Measurements from ENCODE around the gene CTDP1.

CTDP1 gene

DNA sequence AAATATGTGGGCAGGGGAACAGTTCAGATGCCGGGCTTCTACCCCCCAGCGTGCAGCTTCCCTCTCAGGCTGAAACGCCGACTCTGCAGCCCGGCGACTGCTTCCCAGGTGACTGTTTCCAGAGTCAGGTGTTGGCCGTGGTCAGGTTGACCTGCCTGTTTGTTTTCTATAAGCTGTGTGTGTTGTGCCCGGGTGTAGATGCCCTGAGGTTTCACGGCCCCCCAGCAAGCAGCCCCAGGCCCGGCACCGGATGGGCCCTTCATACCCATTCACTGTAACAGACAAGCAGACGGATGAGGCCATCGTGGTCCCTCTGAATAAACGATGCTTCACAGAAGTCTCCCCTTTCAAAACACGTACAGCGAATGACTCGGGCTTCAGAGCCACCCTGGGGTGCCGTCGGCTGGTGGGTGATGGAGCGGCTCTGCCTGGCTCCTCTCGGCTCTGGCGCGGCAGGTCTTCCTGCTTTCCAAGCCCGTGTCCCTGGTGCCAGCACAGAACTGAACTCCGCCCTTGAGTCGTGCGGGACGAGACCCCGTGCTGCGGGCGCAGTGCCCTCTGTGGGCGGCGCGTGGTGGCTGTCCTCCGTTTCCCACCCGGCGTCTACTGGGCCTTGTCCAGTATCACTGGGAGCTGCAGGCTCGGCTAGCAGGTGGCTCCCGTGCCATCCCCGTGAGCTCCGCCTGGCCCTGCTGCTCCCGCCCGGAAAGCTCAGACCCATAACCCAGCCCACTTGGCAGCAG, 103.1 kb downstream of the CTDP1 start:
- DNase-seq (ENCODE audit: low read depth, low spot score): no peak

DNA sequence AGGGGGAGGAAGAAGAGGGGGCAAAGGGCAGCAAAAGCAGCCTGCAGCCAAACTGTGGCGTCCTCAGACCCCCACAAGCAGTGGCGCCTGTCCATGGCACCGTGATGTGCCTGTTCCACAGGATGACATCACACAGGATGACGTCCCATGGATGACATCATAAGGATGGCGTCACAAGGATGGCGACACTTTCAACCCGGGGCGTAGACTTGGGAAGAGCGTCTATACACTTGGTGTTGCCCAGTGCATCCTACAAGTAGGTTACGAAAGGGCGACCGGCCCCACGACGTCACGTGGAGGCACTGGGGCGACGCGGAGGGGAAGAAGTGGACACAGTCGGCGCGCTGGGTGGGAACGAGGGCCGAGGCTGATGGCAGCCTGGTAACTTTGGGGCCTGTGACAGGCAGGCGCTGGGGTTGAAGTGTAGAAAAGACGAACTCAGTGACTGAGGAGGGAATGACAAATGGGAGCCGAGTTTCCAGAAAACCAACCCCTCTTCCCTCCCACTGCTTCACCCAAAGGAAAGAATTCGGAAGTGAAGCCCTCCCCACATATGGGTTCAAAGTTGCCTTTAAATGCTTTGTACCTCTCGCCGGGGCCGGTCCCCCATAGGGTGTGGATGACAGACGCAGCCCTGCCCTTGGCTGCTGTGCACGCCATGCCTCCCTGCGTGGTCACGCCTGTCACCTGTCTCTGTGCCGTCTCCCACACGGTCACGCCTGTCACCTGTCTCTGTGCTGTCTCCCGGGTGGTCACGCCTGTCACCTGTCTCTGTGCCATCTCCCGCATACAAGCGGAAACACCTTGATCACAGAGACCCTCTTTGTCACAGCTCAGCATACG, 104.7 kb downstream of the CTDP1 start:
- DNase-seq (ENCODE audit: low read depth, low spot score): no peak

DNA sequence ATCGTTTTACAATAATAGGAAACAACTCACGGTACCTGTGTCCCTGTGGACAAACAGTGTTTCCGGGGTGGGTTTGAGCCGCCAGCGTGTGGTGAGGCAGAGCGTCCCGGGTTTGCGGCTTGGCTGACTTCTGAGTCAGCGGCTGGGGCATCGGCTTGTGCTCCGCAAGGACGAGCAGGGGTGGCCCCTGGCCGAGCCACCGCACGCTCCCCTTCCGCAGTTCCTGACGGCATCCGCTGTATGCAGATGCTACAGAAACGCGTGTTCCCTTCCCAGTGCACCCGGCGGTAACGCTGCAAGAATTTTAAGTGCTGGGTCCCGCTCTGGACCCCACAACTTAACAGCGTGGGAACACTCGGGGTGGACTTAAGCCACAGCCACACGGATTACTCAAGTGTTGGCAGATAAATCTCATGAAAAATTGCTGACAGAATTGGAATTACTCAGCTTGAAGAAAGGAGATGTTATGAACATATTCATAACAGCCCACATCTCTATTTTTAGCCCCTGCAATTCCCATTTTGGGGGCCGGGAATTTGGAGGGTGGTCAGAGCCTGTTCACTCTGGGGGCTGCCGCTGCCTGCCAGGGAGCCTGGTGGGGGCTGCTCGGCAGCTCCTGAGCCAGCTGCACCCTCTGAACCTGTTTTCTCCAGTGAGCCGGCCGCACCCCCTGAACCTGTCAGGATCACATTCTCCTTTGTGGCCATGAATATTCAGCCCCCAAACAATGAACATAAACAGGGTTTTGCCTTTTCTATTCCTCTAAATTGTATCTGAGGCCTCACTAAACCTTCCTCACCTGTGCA, 105.6 kb downstream of the CTDP1 start:
- no peak for DNase-seq (ENCODE audit: low read depth, low spot score)

DNA sequence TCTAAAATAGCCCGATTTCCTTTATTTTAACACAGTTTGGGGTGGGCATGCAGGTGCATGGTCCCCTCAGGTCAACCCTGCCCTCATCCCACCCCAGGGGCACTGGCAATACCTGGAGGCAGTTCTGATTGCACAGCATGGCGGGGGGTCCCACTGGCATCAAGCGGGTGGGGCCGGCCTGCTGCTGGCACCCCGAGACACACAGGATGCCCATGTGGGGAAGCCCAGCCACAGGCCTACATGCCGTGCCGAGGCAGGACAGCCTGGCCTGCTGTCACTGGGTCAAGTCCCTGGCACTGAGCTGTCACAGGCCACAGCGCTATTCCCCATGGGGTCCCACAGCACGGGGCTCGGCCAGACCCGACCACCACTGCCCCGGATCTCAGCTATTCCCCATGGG, 106.2 kb downstream of the CTDP1 start:
- DNase-seq (ENCODE audit: low read depth, low spot score): no peak

DNA sequence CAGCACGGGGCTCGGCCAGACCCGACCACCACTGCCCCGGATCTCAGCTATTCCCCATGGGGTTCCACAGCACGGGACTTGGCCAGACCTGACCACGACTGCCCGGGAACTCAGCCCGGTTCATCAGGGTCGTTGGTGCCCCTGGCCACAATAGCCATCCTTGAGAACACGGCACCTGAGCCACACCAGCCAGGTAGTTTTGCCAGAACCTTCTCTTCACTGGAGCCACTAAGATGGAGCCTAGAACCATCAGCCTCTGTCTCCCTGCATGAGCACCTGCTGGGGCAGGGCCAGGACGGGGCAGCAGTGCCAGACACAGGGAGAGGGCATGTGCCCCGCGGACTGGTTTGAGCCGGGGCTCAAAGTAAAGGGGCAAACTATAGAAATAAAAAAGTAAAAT, 106.7 kb downstream of the CTDP1 start:
- no peak for DNase-seq (ENCODE audit: low read depth, low spot score)

DNA sequence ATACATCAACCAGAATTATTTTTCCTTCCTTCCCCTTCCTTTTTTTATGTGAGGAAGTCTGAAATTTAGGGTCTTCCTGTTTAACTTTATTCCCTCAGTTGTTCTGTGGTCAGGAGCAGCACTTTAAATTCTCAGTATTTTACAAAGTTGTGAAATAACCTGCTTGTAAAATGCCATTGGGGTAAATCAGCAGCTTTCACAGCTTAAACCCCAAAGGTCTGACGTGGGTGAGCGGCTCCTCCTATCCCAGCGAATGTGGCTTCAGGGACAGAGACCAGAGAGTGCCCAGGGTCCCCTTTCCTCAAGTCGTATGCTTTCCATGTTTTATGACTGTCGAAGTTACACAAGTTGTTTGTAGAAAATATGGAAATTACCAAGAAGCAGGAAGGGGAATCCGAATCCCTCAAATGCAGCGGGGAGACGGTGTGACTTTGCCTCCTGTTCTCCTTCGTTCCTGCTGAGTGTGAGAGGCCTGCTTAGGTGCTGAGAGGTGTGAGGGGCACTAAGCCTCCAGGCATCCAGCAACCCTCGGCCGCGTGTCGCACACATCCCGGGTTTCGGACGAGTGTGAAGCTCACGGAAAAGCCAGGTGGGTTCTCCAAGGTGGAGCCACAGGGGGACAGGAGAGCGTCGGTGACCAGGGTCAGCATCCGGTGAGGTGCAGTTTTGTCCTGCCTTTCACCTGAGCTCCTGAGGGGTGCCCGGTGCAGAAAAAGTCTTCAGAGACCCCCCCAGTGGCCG, 107.4 kb downstream of the CTDP1 start:
- DNase-seq (ENCODE audit: low read depth, low spot score): no peak

DNA sequence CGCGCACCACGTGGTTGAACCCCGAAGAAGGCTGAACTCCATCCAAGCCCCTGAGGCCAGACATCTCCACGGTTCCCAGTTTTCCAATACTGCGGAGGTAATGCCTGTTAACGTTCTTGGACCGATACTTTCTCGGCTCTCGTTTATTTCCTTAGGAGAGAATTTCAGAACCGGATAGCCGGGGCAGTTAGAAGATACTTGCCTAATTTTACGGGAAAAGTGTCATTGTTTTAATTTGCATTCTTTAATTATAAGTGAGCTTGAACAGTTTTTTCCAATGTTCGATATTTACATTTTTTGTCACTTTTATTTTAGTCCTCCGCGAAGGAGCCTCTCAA, 107.9 kb downstream of the CTDP1 start:
- DNase-seq (ENCODE audit: low read depth, low spot score): no peak

DNA sequence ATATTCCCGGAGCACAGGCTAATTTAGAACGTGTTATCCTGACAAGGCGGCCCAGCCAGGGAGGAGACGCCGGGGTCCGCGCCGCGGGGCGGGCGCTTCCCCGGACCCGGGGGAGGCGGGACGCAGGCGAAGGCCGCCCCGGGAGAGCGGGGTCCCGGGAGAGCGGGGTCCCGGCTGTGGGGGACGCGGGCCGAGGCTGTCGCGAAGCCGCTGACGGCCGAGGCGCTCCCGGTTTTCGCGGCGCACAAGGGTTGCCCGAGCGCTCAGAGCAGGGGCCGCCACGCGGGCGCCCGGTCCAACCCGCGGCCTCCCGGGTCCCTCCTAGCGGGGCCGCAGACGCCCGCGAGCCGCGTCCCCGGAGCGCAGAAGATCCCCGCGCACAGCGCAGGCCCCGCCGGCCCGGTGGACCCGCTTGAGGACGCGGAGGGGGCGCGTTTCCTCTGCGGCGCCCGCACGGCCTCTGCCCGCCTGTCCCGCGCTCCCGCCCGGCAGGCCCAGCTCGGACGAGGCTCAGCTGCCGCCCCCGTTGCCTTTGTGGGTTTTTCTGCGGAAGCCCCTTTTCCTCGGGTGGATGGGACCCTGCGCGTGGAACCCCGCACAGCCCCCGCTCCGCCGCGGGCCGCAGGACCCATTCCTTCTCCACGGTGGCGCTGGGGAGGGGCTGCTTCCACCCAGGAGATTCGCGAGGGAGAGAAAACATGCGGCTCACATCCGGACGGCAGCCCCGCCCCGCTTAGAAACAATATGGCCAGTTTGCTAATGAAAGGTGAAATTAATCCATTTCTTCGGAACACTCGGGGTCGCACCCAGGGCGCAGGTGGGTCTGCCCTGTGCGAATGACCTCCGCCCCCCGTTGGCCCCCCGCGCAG, 108.5 kb downstream of the CTDP1 start:
- no peak for DNase-seq (ENCODE audit: low read depth, low spot score)

DNA sequence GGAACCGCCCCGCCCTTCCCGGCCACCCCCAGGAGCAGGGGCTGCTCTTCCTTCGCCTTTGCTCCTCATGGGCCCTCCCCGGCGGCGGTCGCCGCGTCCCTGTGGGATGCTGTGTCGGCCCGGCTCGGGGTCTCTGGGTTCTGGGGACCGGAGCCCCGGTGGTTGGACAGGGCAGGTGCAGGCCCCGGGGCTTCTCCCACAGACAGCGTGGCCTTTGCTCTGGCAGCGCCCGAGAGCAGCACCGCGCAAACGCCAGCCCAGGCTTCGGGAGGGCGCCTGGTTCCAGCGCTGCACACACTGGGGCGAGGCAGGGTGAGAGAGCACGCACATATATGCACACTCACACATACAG, 109.1 kb downstream of the CTDP1 start:
- no peak for DNase-seq (ENCODE audit: low read depth, low spot score)

DNA sequence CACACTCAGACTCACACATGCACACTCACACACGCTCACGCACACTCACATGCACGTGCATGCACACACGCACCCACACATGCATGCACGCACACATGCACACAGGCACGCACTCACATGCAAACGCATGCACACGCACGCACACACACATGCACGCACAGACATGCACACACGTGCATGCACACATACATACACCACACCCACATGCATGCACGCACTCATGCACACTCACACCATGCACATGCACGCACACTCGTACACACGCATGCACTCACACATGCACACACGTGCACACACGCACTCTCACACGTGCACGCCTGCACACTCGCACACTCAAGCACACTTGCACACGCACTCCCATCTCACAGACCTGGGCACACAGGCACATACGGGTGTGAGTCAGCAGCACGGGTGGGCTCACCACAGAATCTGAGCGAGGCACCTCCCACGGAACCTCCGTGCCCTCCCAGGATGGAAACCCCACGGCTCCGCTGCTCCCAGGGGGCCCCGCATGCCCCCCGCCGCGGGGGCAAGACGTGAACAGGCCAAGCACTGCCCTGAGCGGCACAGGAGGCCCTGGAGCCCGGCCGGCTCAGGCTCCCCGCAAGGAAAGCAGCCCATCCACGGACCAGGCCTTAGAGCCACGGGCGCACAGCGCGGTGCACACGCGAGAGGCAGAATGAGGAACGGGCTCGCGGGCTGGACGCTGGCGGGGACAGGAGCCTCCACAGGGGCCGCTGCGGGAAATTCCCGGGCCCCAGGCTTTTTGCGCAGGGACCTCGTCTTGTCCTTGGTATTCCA, 109.7 kb downstream of the CTDP1 start:
- DNase-seq (ENCODE audit: low read depth, low spot score): no peak

DNA sequence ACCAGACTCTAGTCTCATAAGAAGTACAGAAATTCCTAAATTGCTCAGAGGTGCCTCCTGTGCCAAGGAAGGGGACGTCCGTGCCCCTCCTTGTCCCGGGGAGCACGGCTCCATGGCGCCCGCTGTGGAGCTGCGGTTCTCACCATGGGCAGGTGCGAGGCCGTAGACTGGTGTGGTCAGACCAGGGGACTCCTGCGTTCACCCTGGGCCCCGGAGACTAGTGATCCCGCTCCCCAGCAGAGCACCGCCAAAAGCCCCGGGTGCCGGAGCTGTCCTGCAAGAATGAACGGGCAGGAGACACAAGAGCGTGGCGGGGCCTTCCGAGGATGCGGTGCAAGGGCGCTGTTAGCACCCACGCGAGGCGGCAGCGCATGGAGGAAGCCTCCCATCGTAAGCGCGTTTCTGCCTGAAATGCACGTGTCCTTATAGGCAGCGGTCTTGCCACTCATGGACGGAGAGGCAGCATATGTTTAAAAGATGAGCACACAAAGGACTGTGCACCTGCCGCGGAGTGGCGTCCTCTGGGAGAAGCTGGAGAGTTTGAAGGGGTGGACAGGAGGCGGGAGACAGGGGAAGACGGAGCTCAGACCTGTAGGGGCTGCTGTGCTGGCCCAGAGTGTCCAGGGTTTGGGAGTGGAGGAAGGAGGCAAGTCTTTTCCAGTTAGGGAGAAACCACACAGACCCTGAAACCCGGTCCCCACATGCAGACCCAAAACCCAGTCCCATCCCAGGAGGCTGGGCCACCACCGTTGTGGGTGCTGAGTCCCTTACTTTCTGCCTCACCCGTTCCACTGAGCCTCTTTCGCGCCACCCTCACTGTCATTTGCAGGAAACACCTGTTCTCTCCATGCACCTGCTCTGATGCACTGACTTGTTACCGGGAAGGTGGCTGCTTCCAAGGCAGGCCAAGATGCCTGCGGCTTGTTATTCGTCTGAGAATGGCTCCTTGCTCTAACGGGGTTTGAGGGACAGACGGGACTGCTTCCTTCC, 110.6 kb downstream of the CTDP1 start:
- no peak for DNase-seq (ENCODE audit: low read depth, low spot score)

DNA sequence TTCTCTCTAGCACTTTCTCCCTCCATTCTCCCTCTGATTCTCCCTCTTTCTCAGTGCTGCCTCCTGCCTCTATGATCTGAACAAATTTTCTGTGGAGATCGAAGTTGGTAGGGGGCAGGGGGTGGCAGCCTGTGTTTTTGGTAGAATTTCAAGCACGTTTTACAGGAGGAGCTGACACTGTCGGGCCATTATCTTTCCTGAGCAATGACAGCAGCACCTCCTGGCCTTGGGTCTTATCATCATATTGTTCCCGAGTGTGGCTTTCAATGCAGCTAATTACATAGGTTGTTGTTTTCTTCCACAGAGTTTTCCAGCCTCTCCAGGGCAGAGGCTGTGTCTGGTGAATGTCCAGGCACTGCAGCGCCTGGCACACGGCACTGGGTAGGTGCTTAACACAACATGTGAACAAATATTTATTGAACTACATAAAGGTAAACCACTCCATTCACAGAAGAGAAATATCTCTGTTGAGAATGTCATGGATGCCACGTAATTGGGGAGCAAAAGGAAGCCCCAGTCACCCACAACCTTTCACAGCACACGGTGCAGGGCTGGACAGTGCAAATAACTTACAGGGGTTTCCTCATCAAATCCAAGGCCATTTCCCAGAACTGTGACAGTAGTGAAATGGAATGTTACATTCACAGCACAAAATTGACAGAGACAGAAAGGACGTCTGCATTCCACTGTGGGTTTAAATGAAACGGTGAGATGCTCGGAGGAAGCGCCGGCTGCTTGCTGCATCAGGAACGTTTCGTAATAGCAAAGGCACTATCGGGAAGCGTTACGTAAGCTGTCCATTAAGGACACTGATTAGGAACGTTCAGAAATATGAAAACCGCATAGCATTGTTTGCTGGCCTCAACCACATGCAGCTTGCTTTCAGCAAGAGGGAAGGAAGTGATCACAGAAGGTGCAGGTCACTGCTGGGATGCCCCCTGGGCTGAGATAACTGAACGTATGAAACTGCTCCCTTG, 111.7 kb downstream of the CTDP1 start:
- DNase-seq (ENCODE audit: low read depth, low spot score): peak; percentile 13

DNA sequence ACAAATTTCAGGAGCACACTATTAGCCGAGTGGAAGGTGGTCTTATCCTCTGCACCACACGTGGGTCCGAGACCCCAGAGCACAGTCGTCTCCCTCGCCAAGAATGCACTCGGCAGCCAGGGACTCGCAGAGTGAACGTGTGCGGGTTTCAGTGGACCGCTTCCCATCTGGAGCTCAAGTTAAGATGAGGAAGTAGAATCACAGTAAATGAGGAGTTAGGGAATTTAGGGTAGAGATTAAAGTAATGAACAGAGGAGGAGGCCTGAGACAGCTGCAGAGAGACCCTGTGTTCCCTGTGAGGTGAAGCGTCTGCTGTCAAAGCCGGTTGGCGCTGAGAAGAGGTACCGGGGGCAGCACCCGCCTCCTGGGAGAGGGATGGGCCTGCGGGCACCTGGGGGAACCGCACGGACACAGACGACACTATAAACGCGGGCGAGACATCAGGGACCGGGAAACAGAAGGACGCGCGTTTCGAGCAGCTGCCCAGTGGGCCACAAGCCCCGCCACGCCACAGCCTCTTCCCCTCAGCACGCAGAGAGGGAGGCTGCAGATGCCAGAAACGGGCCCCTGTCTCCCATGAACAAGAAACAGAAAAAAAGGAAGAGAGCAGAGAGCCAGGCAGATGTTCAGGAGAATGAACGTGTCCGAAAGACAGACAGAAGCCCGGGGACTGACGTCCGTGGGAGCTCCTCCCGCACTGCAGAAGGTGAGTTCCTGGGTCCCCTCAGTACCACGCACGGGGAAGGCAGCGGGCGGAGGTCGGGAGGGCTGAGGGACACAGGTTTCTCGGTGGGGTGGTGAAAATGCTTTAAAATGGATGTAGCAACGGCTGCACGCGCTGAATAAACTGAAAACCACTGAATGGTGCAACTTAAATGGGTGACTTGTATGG, 112.7 kb downstream of the CTDP1 start:
- DNase-seq (ENCODE audit: low read depth, low spot score): no peak

DNA sequence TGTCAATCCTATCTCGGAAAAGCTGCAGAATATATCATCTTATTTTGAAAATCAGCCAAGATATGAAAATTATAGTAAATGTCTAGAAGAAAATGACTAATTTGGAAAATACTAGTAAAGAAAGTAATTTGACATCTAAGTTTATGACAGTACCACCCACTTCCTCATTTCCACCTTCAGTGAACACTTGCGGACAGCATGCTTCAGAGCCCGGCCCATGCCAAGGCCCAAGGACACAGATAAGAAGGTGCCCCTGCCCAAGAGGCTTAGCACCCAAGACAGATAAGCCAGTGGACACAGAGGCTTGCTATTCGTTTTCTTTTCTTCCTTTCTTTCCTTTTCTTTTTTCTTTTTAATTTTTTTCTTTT, 113.4 kb downstream of the CTDP1 start:
- no peak for DNase-seq (ENCODE audit: low read depth, low spot score)

DNA sequence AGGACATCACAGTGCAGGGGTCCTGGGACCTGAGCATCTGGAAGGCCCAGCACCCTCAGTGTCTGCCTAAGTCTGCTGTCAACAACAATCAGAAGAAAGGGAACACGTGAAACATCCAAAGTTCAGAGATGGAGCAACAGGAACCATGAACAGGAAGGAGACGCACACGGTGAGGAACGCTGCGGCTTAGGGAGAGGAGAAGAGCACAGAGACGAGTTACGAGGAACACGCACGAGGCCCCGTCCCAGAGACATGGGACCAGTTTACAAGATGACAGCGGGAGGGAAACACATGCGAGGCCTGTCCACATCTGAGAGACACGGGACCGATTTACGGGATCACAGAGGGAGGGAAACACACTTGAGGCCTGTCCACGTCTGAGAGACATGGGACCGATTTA, 115.2 kb downstream of the CTDP1 start:
- no peak for DNase-seq (ENCODE audit: low read depth, low spot score)

DNA sequence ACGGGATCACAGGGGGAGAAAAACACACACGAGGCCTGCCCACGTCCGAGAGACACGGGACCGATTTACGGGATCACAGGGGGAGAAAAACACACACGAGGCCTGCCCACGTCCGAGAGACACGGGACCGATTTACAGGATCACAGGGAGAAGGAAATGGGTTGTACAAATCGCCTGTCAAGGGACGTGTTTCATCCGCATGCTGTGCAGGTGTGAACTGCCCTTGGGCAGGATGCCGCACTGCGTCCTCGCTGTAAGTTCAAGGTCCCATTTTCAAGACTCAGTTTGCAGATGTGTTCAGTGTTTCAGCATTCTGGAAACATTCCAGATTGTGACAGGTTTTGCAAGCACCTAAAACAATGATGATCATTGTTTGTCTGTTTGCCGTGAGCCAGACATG, 115.8 kb downstream of the CTDP1 start:
- DNase-seq (ENCODE audit: low read depth, low spot score): no peak

DNA sequence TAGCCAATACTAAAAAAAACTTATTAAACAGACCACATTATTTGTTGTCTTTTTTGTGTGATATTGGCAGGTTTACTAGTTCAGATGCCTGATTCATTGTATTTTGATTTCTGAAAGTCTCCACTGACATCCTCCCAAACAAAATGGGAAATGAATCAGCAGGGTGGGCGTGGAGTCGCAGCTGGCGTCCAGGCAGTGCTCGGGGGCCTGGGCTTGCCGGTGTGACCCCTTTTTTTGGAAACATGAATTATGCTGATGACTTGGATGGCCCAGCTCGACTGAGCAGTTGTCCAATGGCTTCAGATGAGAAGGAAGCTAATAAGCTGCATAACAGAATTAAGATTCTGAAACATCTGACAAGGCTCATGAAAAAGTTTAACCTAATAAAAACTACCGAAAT, 116.4 kb downstream of the CTDP1 start:
- no peak for DNase-seq (ENCODE audit: low read depth, low spot score)

All from brain pericyte (primary cell).